ENCODE results near the gene SUGCT.

DNA sequence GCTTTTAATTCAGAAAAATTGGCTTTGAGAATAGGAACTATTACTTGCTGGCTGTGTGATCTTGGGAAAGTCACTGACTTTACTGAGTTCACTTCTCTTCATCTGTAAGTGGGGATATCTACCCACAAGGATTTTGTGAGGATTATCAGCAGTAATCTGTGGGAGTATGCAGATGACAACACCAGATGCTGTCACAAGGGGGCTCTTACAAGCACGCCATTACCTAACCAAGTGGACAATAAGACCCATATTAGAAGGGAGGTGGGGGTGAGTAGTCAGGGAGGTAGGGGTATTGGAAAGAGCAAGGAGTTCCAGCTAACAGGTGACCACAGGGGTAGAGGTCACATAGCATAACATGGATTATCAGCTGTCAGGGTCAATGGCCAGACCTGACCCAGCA is 569.4 kb downstream of the SUGCT start:
- TF ChIP-seq POLR2A (IDR thresholded peaks at IDR 0.05; ENCODE audit: low read depth, low read length): no peak
- TF ChIP-seq TAF1 (IDR thresholded peaks at IDR 0.05; ENCODE audit: low read depth, low read length): no peak
- no peak for TF ChIP-seq POLR2AphosphoS5 (IDR thresholded peaks at IDR 0.05; ENCODE audit: low read depth, low read length)
- no peak for TF ChIP-seq POU2F2 (IDR thresholded peaks at IDR 0.05; ENCODE audit: low read depth, low read length)
- TF ChIP-seq SPI1 (IDR thresholded peaks at IDR 0.05; ENCODE audit: low read depth, low read length): no peak
- no peak for TF ChIP-seq PAX5 (IDR thresholded peaks at IDR 0.05; ENCODE audit: insufficient read depth, low read length, severe bottlenecking)
